K562 (cell line): ENCODE data around the gene PPP1R17. TPM values are rescaled to one million over a fixed set of nuclear protein-coding genes. Genes with fewer than 3 reads are reported as not detected.

Experiments
- ATAC-seq: fragments of 200-7000 bp; cut with Tn5 transposase; 3 replicates; pipeline ENCODE4 v1.9.1; 2020; ENCODE audit warnings: moderate library complexity
- BruUV-seq: library from RNA; stranded (reverse); fragments of 400-500 nt; replicated peaks from 2 replicates; lab custom pipeline; 2021; lab: Mats Ljungman, UMichigan
- CTCF ChIA-PET: fragments of 300-600 bp; formaldehyde crosslinking; extraction: SDS; loops from one replicate; lab custom pipeline; 2021; ENCODE audit warnings: low intra/inter-chr PET ratio; lab: Yijun Ruan, JAX
- POLR2A ChIA-PET: fragments of 300-600, 350-650 bp; sonication (Branson Sonifier 250); formaldehyde crosslinking; extraction: SDS; loops from one replicate; lab custom pipeline; 2021; ENCODE audit warnings: antibody characterized with exemption, inconsistent platforms; lab: Yijun Ruan, JAX
- DNase-seq, 4 experiments: peaks; one replicate each; pipeline versions ENCODE4 v3.0.0 to v3.0.0-alpha.2; 2011 to 2018; ENCODE audit warnings: low spot score in 3 of 4, mixed read lengths in 3 of 4; ENCODE audit errors: extremely low read depth in 1 of 4
- FAIRE-seq: peaks from 2 replicates; lab custom pipeline; 2011; peaks lifted over from hg19 to GRCh38; lab: Jason Lieb, UNC
- H2AFZ ChIP-seq: 2 replicates; pipeline ENCODE4 v1.6.0; 2011; ENCODE audit warnings: low read depth, low read length, control low read depth, inconsistent platforms
- H3K27ac ChIP-seq: fragments of 200-600 bp; 3 replicates; pipeline ENCODE4 v1.8.0; 2011; ENCODE audit warnings: low read depth, mild to moderate bottlenecking, control low read depth, inconsistent platforms, low read length, moderate library complexity, mixed read lengths; ENCODE audit errors: extremely low read depth
- H3K27me3 ChIP-seq, 2 experiments: fragments of 300-600 bp in 1 of 2; 2 replicates in 1 of 2; 3 replicates in 1 of 2; pipeline versions ENCODE4 v1.6.0 to v1.8.0; 2011; ENCODE audit warnings: inconsistent platforms in 2 of 2, low read length in 2 of 2, mild to moderate bottlenecking in 1 of 2, mixed read lengths in 1 of 2, moderate library complexity in 1 of 2; ENCODE audit not compliant: control insufficient read depth in 2 of 2, insufficient read depth in 2 of 2
- H3K36me3 ChIP-seq: fragments of 300-600 bp; 3 replicates; pipeline ENCODE4 v1.8.0; 2011; ENCODE audit warnings: mild to moderate bottlenecking, low read length, inconsistent platforms; ENCODE audit not compliant: control insufficient read depth, insufficient read depth
- H3K4me1 ChIP-seq, 2 experiments: fragments of 200-600 bp in 1 of 2; replicated peaks in 1 of 2; 2 replicates in 1 of 2; 3 replicates in 1 of 2; pipeline versions ENCODE4 v1.5.1 to v1.8.0; 2011; ENCODE audit warnings: inconsistent platforms in 2 of 2, low read length in 2 of 2, mild to moderate bottlenecking in 1 of 2, mixed read lengths in 1 of 2, moderate library complexity in 1 of 2; ENCODE audit not compliant: control insufficient read depth in 2 of 2, insufficient read depth in 2 of 2
- H3K4me2 ChIP-seq: 2 replicates; pipeline ENCODE4 v1.6.1; 2011; ENCODE audit warnings: low read length, control low read depth, inconsistent platforms, mixed read lengths; ENCODE audit not compliant: insufficient read depth
- H3K4me3 ChIP-seq: fragments of 200-600 bp; sonication (generic), shearing (Covaris generic); 2 replicates; pipeline ENCODE4 v1.5.1; 2016; ENCODE audit warnings: control low read depth, inconsistent platforms
- H3K79me2 ChIP-seq: fragments of 200-600 bp; 3 replicates; pipeline ENCODE4 v1.8.0; 2011; ENCODE audit warnings: low read length, inconsistent platforms; ENCODE audit not compliant: control insufficient read depth, insufficient read depth
- H3K9ac ChIP-seq, 2 experiments: 2 replicates each; pipeline versions ENCODE4 v1.6.0 to v1.6.1; 2011; ENCODE audit warnings: low read depth in 2 of 2, low read length in 2 of 2, control low read depth in 1 of 2, inconsistent platforms in 1 of 2, mild to moderate bottlenecking in 1 of 2, mixed read lengths in 1 of 2; ENCODE audit not compliant: insufficient read depth in 1 of 2
- H3K9me1 ChIP-seq: one replicate; pipeline ENCODE4 v1.6.0; 2011; ENCODE audit warnings: inconsistent platforms, mild to moderate bottlenecking, low read length, moderate library complexity; ENCODE audit not compliant: control insufficient read depth, insufficient read depth
- H3K9me3 ChIP-seq: replicated peaks from 2 replicates; pipeline ENCODE4 v1.5.1; 2011; ENCODE audit warnings: low read depth, low read length, inconsistent platforms; ENCODE audit not compliant: control insufficient read depth, insufficient read depth
- H4K20me1 ChIP-seq: replicated peaks from 2 replicates; pipeline ENCODE4 v1.6.1; 2011; ENCODE audit warnings: low read length, inconsistent platforms, mixed read lengths; ENCODE audit not compliant: control insufficient read depth, insufficient read depth
- CTBP1 ChIP-seq: fragments of 450-650 bp; IDR thresholded peaks from 2 replicates; pipeline ENCODE4 v1.6.1; 2016; ENCODE audit warnings: borderline replicate concordance
- ERF ChIP-seq: fragments of 450-650 bp; formaldehyde crosslinking; IDR thresholded peaks from 2 replicates; pipeline ENCODE4 v1.4.0; 2020; ENCODE audit warnings: mild to moderate bottlenecking, mixed read lengths
- ETS2 ChIP-seq: IDR thresholded peaks from 2 replicates; pipeline ENCODE4 v1.6.1; 2016; ENCODE audit warnings: borderline replicate concordance, missing genetic modification characterization, mild to moderate bottlenecking, moderate library complexity, missing compliant biosample characterization; ENCODE audit not compliant: poor library complexity, severe bottlenecking
- JUND ChIP-seq, 2 experiments: IDR thresholded peaks; 2 replicates in 1 of 2; 3 replicates in 1 of 2; pipeline ENCODE4 v1.6.1; 2011; ENCODE audit warnings: borderline replicate concordance in 2 of 2, low read depth in 2 of 2, low read length in 2 of 2, improper control_type of control experiment in 1 of 2, missing biosample characterization in 1 of 2, missing genetic modification characterization in 1 of 2, missing genetic modification reagents in 1 of 2
- KLF16 ChIP-seq: IDR thresholded peaks from 2 replicates; pipeline ENCODE4 v1.6.1; 2016; ENCODE audit warnings: antibody characterized with exemption
- MAFF ChIP-seq: IDR thresholded peaks from 2 replicates; pipeline ENCODE4 v1.6.1; 2012; ENCODE audit warnings: low read length, improper control_type of control experiment
- NFE2L1 ChIP-seq: fragments of 450-650 bp; IDR thresholded peaks from 2 replicates; pipeline ENCODE4 v1.6.1; 2016; ENCODE audit warnings: missing genetic modification characterization, low read depth, mild to moderate bottlenecking, missing compliant biosample characterization, moderate library complexity, borderline replicate concordance
- TAF9B ChIP-seq: fragments of 450-650 bp; IDR thresholded peaks from 2 replicates; pipeline ENCODE4 v1.6.1; 2018; ENCODE audit warnings: mild to moderate bottlenecking; ENCODE audit not compliant: partially characterized antibody
- ZNF133 ChIP-seq: fragments of 250-450 bp; sonication (Bioruptor Pico); IDR thresholded peaks from 2 replicates; pipeline ENCODE4 v1.4.0; 2020; ENCODE audit warnings: mild to moderate bottlenecking
- ZNF644 ChIP-seq: fragments of 200-800 bp; sonication (Bioruptor generic); IDR thresholded peaks from 2 replicates; pipeline ENCODE4 v1.6.1; 2016; ENCODE audit warnings: low read depth, missing genetic modification characterization, missing compliant biosample characterization
- WGBS: fragments of 100-300 bp; shearing (Covaris generic); methylation state at CpG from one replicate; pipeline ENCODE4 v1.1.6; 2016; ENCODE audit warnings: low coverage, mixed read lengths; ENCODE audit not compliant: insufficient coverage; ENCODE audit errors: missing lambda C conversion rate; 5-methylcytosine and 5-hydroxymethylcytosine counted together
- in situ Hi-C: fragments of 300-500 bp; cut with MboI; formaldehyde crosslinking; loops from 4 replicates; pipeline ENCODE4 v1.15.0; 2018; ENCODE audit warnings: inconsistent platforms, mixed read lengths
- intact Hi-C: fragments of 100-400 bp; cut with micrococcal nuclease; formaldehyde crosslinking; loops from 2 replicates; pipeline ENCODE4 v1.14.2; 2022
- polyA plus RNA-seq, 8 experiments: library from polyadenylated mRNA; depleted of rRNA in 4 of 8; stranded (reverse) in 5 of 8; unstranded in 3 of 8; fragments of >200 nt; fragmentation: Nextera tagmentation in 2 of 8; fragmentation: Illumina TruSeq in 1 of 8; extraction: Ambion mirVana in 2 of 8; extraction: Trizol in 1 of 8; gene quantifications; 2 replicates each; pipeline versions ENCODE4 v1.2.1 to v1.2.3, GENCODE V29; 2011 to 2014; ENCODE audit warnings: inconsistent platforms in 1 of 8, missing spikeins in 1 of 8
- total RNA-seq, 7 experiments: library from RNA; depleted of rRNA in 6 of 7; stranded (reverse); fragments of >200 nt in 6 of 7; fragmentation: Illumina TruSeq in 2 of 7; extraction: Trizol in 2 of 7; gene quantifications; 2 replicates each; pipeline versions ENCODE4 v1.2.1 to v1.2.3, GENCODE V29; 2011 to 2021; ENCODE audit warnings: low replicate concordance in 1 of 7
- TF ChIP-seq, protein P1 (sequence below): fragments of 450-650 bp; IDR thresholded peaks from 2 replicates; pipeline ENCODE4 v1.6.1; 2017; ENCODE audit warnings: antibody characterized with exemption
- TF ChIP-seq, protein P2 (sequence below): fragments of 450-650 bp; IDR thresholded peaks from one replicate; pipeline ENCODE4 v1.6.1; 2018; ENCODE audit warnings: mild to moderate bottlenecking, moderate library complexity; ENCODE audit not compliant: partially characterized antibody

The PPP1R17 gene
- total and polyA plus RNA-seq, 9 of the 15 experiments (the other 6 are each of a cell fraction or from before 2014, with no cell fraction given) = not detected

DNA sequence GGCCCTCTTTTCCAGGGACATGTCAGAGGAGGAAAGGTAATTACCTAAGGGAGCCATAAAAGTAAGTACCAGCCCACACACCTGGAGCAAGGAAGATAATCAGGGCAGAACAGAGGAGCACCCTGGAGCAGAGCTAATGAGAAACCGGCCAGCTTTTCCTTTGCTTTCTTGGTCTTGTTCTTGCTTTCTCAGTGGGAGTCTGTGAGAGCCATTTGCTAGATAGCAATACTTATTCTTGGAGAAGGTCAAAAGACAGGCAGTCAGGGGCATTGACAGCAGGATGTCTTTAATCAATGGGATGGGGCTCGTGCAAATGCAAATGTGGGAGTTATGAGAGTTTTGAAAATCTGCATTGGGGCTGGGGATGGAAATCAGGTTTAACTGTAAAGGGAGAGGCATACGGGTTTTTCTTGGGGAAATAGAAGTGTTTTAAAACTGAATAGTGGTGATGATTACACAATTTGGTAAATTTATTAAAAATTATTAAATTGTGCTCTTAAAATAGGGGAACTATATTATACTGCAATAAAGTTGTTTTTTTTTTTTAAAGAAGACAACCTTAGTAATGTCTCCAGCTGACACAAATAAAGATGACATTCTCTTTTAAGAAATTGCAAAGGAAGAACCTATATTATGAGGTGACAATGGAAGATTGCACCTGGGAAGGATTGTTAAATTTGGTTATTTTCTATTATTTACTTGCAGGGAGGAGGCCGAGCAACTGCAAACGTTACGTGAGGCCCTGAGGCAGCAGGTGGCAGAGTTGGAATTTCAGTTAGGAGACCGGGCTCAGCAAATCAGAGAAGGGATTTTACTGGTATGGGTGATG is 35.6 kb upstream of the PPP1R17 start:
- ChIA-PET POLR2A (interaction anchor here (0.7 kb wide), 2 partner anchors 8 to 552 kb away, joined by 3 read pairs; no protein-coding TSS in a partner anchor), CTCF (no interaction called here)
- in situ Hi-C loops (no loop called here), intact Hi-C loops (no loop called here)
- Histone ChIP-seq H3K4me1 (no peaks in the 10 kb centered on the region), H3K27me3 (no peaks in the 10 kb centered on the region), H3K9me1 (no peaks in the 10 kb centered on the region), H3K4me2 (no peak overlapping the region), H3K27ac (no peak overlapping the region), H2AFZ (no peak overlapping the region), H3K9ac (no peak overlapping the region), H3K79me2 (no peaks in the 10 kb centered on the region), H3K9me3 (no peaks in the 10 kb centered on the region), H3K4me3 (no peak overlapping the region), H3K36me3 (no peaks in the 10 kb centered on the region), H4K20me1 (no peaks in the 10 kb centered on the region)
- ATAC-seq = no peak
- no TSS peak for BruUV-seq
- FAIRE-seq = no peak
- WGBS = under 1% methylated on average over 7 of the region's 7 CpGs
- no peak for DNase-seq
- TF ChIP-seq KLF16 (no peak), ZNF644 (tag) (no peak), ERF (CRISPR knock-in tag) (no peak), TAF9B (no peak), ZNF133 (no peak), NFE2L1 (tag) (no peak), MAFF (no peak), ETS2 (tag) (no peak), CTBP1 (no peak), JUND (IDR thresholded peaks at IDR 0.05; ENCODE audit: borderline replicate concordance, low read depth, low read length) (no peak), JUND (tag; IDR thresholded peaks at IDR 0.05; ENCODE audit: borderline replicate concordance, low read depth, low read length) (no peak)
- TF ChIP-seq, protein P1, sequence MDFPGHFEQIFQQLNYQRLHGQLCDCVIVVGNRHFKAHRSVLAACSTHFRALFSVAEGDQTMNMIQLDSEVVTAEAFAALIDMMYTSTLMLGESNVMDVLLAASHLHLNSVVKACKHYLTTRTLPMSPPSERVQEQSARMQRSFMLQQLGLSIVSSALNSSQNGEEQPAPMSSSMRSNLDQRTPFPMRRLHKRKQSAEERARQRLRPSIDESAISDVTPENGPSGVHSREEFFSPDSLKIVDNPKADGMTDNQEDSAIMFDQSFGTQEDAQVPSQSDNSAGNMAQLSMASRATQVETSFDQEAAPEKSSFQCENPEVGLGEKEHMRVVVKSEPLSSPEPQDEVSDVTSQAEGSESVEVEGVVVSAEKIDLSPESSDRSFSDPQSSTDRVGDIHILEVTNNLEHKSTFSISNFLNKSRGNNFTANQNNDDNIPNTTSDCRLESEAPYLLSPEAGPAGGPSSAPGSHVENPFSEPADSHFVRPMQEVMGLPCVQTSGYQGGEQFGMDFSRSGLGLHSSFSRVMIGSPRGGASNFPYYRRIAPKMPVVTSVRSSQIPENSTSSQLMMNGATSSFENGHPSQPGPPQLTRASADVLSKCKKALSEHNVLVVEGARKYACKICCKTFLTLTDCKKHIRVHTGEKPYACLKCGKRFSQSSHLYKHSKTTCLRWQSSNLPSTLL = no peak
- TF ChIP-seq, protein P2, sequence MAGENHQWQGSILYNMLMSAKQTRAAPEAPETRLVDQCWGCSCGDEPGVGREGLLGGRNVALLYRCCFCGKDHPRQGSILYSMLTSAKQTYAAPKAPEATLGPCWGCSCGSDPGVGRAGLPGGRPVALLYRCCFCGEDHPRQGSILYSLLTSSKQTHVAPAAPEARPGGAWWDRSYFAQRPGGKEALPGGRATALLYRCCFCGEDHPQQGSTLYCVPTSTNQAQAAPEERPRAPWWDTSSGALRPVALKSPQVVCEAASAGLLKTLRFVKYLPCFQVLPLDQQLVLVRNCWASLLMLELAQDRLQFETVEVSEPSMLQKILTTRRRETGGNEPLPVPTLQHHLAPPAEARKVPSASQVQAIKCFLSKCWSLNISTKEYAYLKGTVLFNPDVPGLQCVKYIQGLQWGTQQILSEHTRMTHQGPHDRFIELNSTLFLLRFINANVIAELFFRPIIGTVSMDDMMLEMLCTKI = no peak
